Activated CD4-positive, alpha-beta memory T cell treated with anti-CD3 and anti-CD28 coated beads for 36 hours (primary cell): ENCODE measurements around the gene CAB39L. TPM values are rescaled to one million over a fixed set of nuclear protein-coding genes. Genes with fewer than 3 reads are reported as not detected.

ENCODE experiments used
- CTCF ChIA-PET: fragments of 350-600 bp; sonication (Branson Sonifier 250); formaldehyde crosslinking; loops from one replicate; lab custom pipeline; 2021; ENCODE audit warnings: antibody characterized with exemption, inconsistent platforms; lab: Charles Lee
- POLR2A ChIA-PET: fragments of 350-600 bp; sonication (Branson Sonifier 250); formaldehyde crosslinking; loops from one replicate; lab custom pipeline; 2021; ENCODE audit warnings: antibody characterized with exemption; lab: Charles Lee
- DNase-seq: peaks from one replicate; pipeline ENCODE4 v3.0.0-alpha.2; 2020
- H3K27ac Mint-ChIP-seq: one replicate; pipeline ENCODE4 v1.8.0; 2021; ENCODE audit warnings: mixed read lengths
- H3K27me3 Mint-ChIP-seq: one replicate; pipeline ENCODE4 v1.8.0; 2021; ENCODE audit warnings: mixed read lengths
- H3K36me3 Mint-ChIP-seq: one replicate; pipeline ENCODE4 v1.8.0; 2021; ENCODE audit warnings: mixed read lengths
- H3K4me1 Mint-ChIP-seq: one replicate; pipeline ENCODE4 v1.8.0; 2021; ENCODE audit warnings: low read depth, mixed read lengths
- H3K4me3 Mint-ChIP-seq: one replicate; pipeline ENCODE4 v1.8.0; 2021; ENCODE audit warnings: mild to moderate bottlenecking, mixed read lengths
- H3K9me3 Mint-ChIP-seq: one replicate; pipeline ENCODE4 v1.8.0; 2021; ENCODE audit warnings: mixed read lengths
- intact Hi-C: fragments of 100-400 bp; cut with micrococcal nuclease; formaldehyde crosslinking; loops from one replicate; pipeline ENCODE4 v1.15.1; 2023
- total RNA-seq, 2 experiments: library from RNA; stranded (reverse); gene quantifications; one replicate each; pipeline ENCODE4 v1.2.3, GENCODE V29; 2021

The CAB39L gene
- total RNA-seq, 2 experiments from 2014 or later, result 5.6 to 6.3 TPM

GRCh38 chr13:49287995-49288394 is 155.9 kb downstream of the CAB39L start:
- Mint-ChIP-seq H3K27ac (no peak overlapping the region), H3K9me3 (no peaks in the 10 kb centered on the region), H3K4me1 (peaks cover 7% of the 10 kb centered on the region), H3K4me3 (no peak overlapping the region), H3K36me3 (peaks cover 5% of the 10 kb centered on the region), H3K27me3 (no peaks in the 10 kb centered on the region)
- no peak for DNase-seq
- intact Hi-C loops, result loop anchor here (10.0 kb wide), 1 partner anchor 193 kb away; no protein-coding TSS in a partner anchor
- ChIA-PET POLR2A (no interaction called here), CTCF (no interaction called here)

GRCh38 chr13:49279885-49280284 is 164.0 kb downstream of the CAB39L start:
- intact Hi-C loops, result loop anchor here (2.0 to 10.0 kb wide), 2 partner anchors 65 to 185 kb away; no protein-coding TSS in a partner anchor
- no peak overlapping the region for H3K27ac Mint-ChIP-seq
- ChIA-PET CTCF (interaction anchor here (0.9 to 6.9 kb wide), 15 partner anchors 9 to 348 kb away, joined by 3 to 58 read pairs (median 6); partner anchors contain the start of genes ARL11 and CDADC1), POLR2A (no interaction called here)
- peaks cover 9% of the 10 kb centered on the region for H3K36me3 Mint-ChIP-seq
- peaks cover 4% of the 10 kb centered on the region for H3K4me1 Mint-ChIP-seq
- H3K27me3 Mint-ChIP-seq, result no peaks in the 10 kb centered on the region
- DNase-seq, result no peak
- no peaks in the 10 kb centered on the region for H3K9me3 Mint-ChIP-seq
- H3K4me3 Mint-ChIP-seq, result no peak overlapping the region

GRCh38 chr13:49279112-49279511 is 164.8 kb downstream of the CAB39L start:
- Mint-ChIP-seq H3K4me1 (peaks cover 4% of the 10 kb centered on the region), H3K9me3 (no peaks in the 10 kb centered on the region), H3K27me3 (no peaks in the 10 kb centered on the region), H3K4me3 (no peak overlapping the region), H3K27ac (no peak overlapping the region), H3K36me3 (peaks cover 9% of the 10 kb centered on the region)
- intact Hi-C loops, result no loop called here
- DNase-seq, result no peak
- CTCF ChIA-PET, result interaction anchor here (1.1 to 6.9 kb wide), 8 partner anchors 8 to 327 kb away, joined by 3 to 58 read pairs (median 10); partner anchors contain the start of gene CDADC1
- POLR2A ChIA-PET, result no interaction called here

- no peak for DNase-seq
- Mint-ChIP-seq H3K4me3 (no peak overlapping the region), H3K4me1 (peaks cover 4% of the 10 kb centered on the region), H3K9me3 (no peaks in the 10 kb centered on the region), H3K36me3 (peaks cover 4% of the 10 kb centered on the region), H3K27ac (no peak overlapping the region), H3K27me3 (no peaks in the 10 kb centered on the region)
- ChIA-PET CTCF (interaction anchor here (1.1 to 6.9 kb wide), 5 partner anchors 9 to 178 kb away, joined by 3 to 58 read pairs (median 22); partner anchors contain the start of gene CDADC1), POLR2A (no interaction called here)
- intact Hi-C loops, result no loop called here
Measured at GRCh38 chr13:49278211-49278610, 165.7 kb downstream of the CAB39L start.

GRCh38 chr13:49272296-49272695 is 171.6 kb downstream of the CAB39L start:
- H3K4me3 Mint-ChIP-seq, result no peak overlapping the region
- no peak overlapping the region for H3K27ac Mint-ChIP-seq
- no peak for DNase-seq
- CTCF ChIA-PET, result interaction anchor here (0.6 to 3.5 kb wide), 3 partner anchors 8 to 91 kb away, joined by 4 to 17 read pairs (median 5); partner anchors contain the start of gene CDADC1
- no peaks in the 10 kb centered on the region for H3K9me3 Mint-ChIP-seq
- peaks cover 10% of the 10 kb centered on the region for H3K36me3 Mint-ChIP-seq
- H3K4me1 Mint-ChIP-seq, result peaks cover 13% of the 10 kb centered on the region
- POLR2A ChIA-PET, result no interaction called here
- intact Hi-C loops, result no loop called here
- H3K27me3 Mint-ChIP-seq, result no peaks in the 10 kb centered on the region

- H3K4me1 Mint-ChIP-seq, result peaks cover 9% of the 10 kb centered on the region
- no peaks in the 10 kb centered on the region for H3K9me3 Mint-ChIP-seq
- H3K36me3 Mint-ChIP-seq, result peaks cover 12% of the 10 kb centered on the region
- no peaks in the 10 kb centered on the region for H3K27me3 Mint-ChIP-seq
- H3K27ac Mint-ChIP-seq, result no peak overlapping the region
- intact Hi-C loops, result no loop called here
- no peak overlapping the region for H3K4me3 Mint-ChIP-seq
- ChIA-PET POLR2A (interaction anchor here (1.2 kb wide), 1 partner anchor 14 kb away, joined by 3 read pairs; no protein-coding TSS in a partner anchor), CTCF (interaction anchor here (0.6 to 3.5 kb wide), 3 partner anchors 9 to 34 kb away, joined by 3 to 17 read pairs (median 5); partner anchors contain the start of gene CDADC1)
- DNase-seq, result no peak
Measured at GRCh38 chr13:49271264-49271663, 172.6 kb downstream of the CAB39L start.

- no peak overlapping the region for H3K4me3 Mint-ChIP-seq
- DNase-seq, result no peak
- H3K4me1 Mint-ChIP-seq, result peaks cover under 1% of the 10 kb centered on the region
- intact Hi-C loops, result no loop called here
- POLR2A ChIA-PET, result no interaction called here
- no peaks in the 10 kb centered on the region for H3K27me3 Mint-ChIP-seq
- H3K36me3 Mint-ChIP-seq, result peaks cover 20% of the 10 kb centered on the region
- CTCF ChIA-PET, result no interaction called here
- no peaks in the 10 kb centered on the region for H3K9me3 Mint-ChIP-seq
- no peak overlapping the region for H3K27ac Mint-ChIP-seq
Measured at GRCh38 chr13:49265822-49266221, 178.0 kb downstream of the CAB39L start.

- intact Hi-C loops, result no loop called here
- ChIA-PET CTCF (no interaction called here), POLR2A (no interaction called here)
- H3K27me3 Mint-ChIP-seq, result no peaks in the 10 kb centered on the region
- peaks cover 25% of the 10 kb centered on the region for H3K36me3 Mint-ChIP-seq
- H3K27ac Mint-ChIP-seq, result no peak overlapping the region
- no peak for DNase-seq
- H3K9me3 Mint-ChIP-seq, result no peaks in the 10 kb centered on the region
- H3K4me3 Mint-ChIP-seq, result no peak overlapping the region
- peaks cover 7% of the 10 kb centered on the region for H3K4me1 Mint-ChIP-seq
Measured at GRCh38 chr13:49262634-49263033, 181.2 kb downstream of the CAB39L start.

GRCh38 chr13:49259586-49259985 is 184.3 kb downstream of the CAB39L start:
- no peak overlapping the region for H3K4me3 Mint-ChIP-seq
- no peaks in the 10 kb centered on the region for H3K27me3 Mint-ChIP-seq
- peaks cover 32% of the 10 kb centered on the region for H3K4me1 Mint-ChIP-seq
- intact Hi-C loops, result no loop called here
- H3K36me3 Mint-ChIP-seq, result peaks cover 31% of the 10 kb centered on the region
- DNase-seq, result no peak
- ChIA-PET CTCF (interaction anchor here (1.1 kb wide), 1 partner anchor 21 kb away, joined by 4 read pairs; no protein-coding TSS in a partner anchor), POLR2A (no interaction called here)
- H3K27ac Mint-ChIP-seq, result no peak overlapping the region
- H3K9me3 Mint-ChIP-seq, result no peaks in the 10 kb centered on the region

Other genes with a start within 250 kb of the CAB39L start
- gene MLNR, start 223.7 kb downstream of the CAB39L start, total RNA-seq, result not detected
- gene CDADC1, start 196.1 kb downstream of the CAB39L start, total RNA-seq, result 10 to 100 TPM in 1 of 2 experiments, 1 to 10 TPM in 1; 9.0 to 11.1 TPM
- gene SETDB2, start 210 bp upstream of the CAB39L start, total RNA-seq, result 10 to 100 TPM; 13.9 to 15.9 TPM
- gene PHF11, start 51.9 kb upstream of the CAB39L start, total RNA-seq, result 10 to 100 TPM; 89.2 to 99.4 TPM
- 10 to 100 TPM; 18.7 to 19.3 TPM for gene RCBTB1, start 141.5 kb upstream of the CAB39L start, total RNA-seq
- gene ARL11, start 184.4 kb upstream of the CAB39L start, total RNA-seq, result under 1 TPM; 0.33 to 0.34 TPM
- gene EBPL, start 247.4 kb upstream of the CAB39L start, total RNA-seq, result 10 to 100 TPM; 36.1 to 36.2 TPM